Vagina (tissue), 2 donors: Measurements from ENCODE around the gene PCDHB12. TPM values are rescaled to one million over a fixed set of nuclear protein-coding genes. Genes with fewer than 3 reads are reported as not detected.
"Not testable (repeated sequence)": the region's sequence is repeated elsewhere in the genome, so short reads cannot be mapped to it uniquely, and the experiment has no call there.

Experiments
- DNase-seq, 2 donors: peaks; one replicate each; pipeline ENCODE4 v3.0.0-alpha.2; 2017; ENCODE audit errors: extremely low spot score in 2 of 2
- H3K27ac ChIP-seq: fragments of 200-600 bp; sonication (generic); one replicate; pipeline ENCODE4 v1.5.1; 2019
- H3K27me3 ChIP-seq: fragments of 200-600 bp; sonication (generic); one replicate; pipeline ENCODE4 v1.5.1; 2019
- H3K36me3 ChIP-seq, 2 donors: fragments of 200-600 bp; sonication (generic); one replicate each; pipeline ENCODE4 v1.5.1; 2017 to 2019
- H3K4me1 ChIP-seq: fragments of 200-600 bp; sonication (generic); one replicate; pipeline ENCODE4 v1.5.1; 2019
- H3K4me3 ChIP-seq, 2 donors: fragments of 200-600 bp; sonication (generic); 1 replicate in 1 of 2; 2 replicates in 1 of 2; pipeline ENCODE4 v1.5.1; 2016 to 2019
- H3K9me3 ChIP-seq: fragments of 200-600 bp; sonication (generic); one replicate; pipeline ENCODE4 v1.5.1; 2019
- POLR2A ChIP-seq, 2 donors: fragments of 450-650 bp; IDR thresholded peaks; one replicate each; pipeline ENCODE4 v1.6.1; 2017; ENCODE audit warnings: antibody characterized with exemption in 2 of 2, mild to moderate bottlenecking in 2 of 2, moderate library complexity in 2 of 2
- POLR2AphosphoS5 ChIP-seq, 2 donors: sonication (generic); formaldehyde crosslinking; IDR thresholded peaks; one replicate each; pipeline ENCODE4 v1.9.0; 2017; ENCODE audit warnings: antibody characterized with exemption in 2 of 2, mild to moderate bottlenecking in 2 of 2, low read depth in 1 of 2; ENCODE audit not compliant: insufficient read depth in 1 of 2
- intact Hi-C: fragments of 100-400 bp; cut with DNase I; formaldehyde crosslinking; loops from one replicate; pipeline ENCODE4 v1.15.1; 2023
- total RNA-seq: library from RNA; depleted of rRNA; stranded (reverse); fragments of >200 nt; gene quantifications from one replicate; pipeline ENCODE4 v1.2.3, GENCODE V29; 2016
- TF ChIP-seq, protein P1 (sequence below), 3 experiments: fragments of 450-650 bp in 2 of 3; fragments of 200-600 bp in 1 of 3; sonication (generic) in 1 of 3; IDR thresholded peaks; one replicate each; pipeline ENCODE4 v1.5.1; 2017 to 2019; ENCODE audit warnings: antibody characterized with exemption in 3 of 3, mild to moderate bottlenecking in 2 of 3, moderate library complexity in 2 of 3

Gene PCDHB12
- total RNA-seq, 1 donor from 2014 or later = 2.5 TPM

DNA sequence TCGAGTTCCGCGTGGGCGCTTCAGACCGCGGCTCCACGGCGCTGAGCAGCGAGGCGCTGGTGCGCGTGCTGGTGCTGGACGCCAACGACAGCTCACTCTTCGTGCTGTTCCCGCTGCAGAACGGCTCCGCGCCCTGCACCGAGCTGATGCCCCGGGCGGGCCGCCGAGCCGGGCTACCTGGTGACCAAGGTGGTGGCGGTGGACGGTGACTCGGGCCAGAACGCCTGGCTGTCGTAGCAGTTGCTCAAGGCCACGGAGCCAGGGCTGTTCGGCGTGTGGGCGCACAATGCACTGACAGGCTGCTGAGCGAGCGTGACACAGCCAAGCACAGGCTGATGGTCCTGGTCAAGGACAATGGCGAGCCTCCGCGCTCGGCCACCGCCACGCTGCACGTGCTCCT is 33.0 kb downstream of the PCDHB12 start:
- no peaks in the 10 kb centered on the region for H3K27me3 ChIP-seq
- no peak for DNase-seq
- H3K9me3 ChIP-seq = peaks cover 80% of the 10 kb centered on the region
- H3K36me3 ChIP-seq = no peaks in the 10 kb centered on the region
- H3K27ac ChIP-seq = no peak overlapping the region
- TF ChIP-seq POLR2AphosphoS5 (IDR thresholded peaks at IDR 0.05; ENCODE audit: insufficient read depth in 1 of 2, low read depth in 1 of 2) (no peak), POLR2A (IDR thresholded peaks at IDR 0.05) (no peak)
- TF ChIP-seq, protein P1, sequence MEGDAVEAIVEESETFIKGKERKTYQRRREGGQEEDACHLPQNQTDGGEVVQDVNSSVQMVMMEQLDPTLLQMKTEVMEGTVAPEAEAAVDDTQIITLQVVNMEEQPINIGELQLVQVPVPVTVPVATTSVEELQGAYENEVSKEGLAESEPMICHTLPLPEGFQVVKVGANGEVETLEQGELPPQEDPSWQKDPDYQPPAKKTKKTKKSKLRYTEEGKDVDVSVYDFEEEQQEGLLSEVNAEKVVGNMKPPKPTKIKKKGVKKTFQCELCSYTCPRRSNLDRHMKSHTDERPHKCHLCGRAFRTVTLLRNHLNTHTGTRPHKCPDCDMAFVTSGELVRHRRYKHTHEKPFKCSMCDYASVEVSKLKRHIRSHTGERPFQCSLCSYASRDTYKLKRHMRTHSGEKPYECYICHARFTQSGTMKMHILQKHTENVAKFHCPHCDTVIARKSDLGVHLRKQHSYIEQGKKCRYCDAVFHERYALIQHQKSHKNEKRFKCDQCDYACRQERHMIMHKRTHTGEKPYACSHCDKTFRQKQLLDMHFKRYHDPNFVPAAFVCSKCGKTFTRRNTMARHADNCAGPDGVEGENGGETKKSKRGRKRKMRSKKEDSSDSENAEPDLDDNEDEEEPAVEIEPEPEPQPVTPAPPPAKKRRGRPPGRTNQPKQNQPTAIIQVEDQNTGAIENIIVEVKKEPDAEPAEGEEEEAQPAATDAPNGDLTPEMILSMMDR (IDR thresholded peaks at IDR 0.05) = no peak
- no peaks in the 10 kb centered on the region for H3K4me1 ChIP-seq
- no peak overlapping the region for H3K4me3 ChIP-seq
- intact Hi-C loops = no loop called here

DNA sequence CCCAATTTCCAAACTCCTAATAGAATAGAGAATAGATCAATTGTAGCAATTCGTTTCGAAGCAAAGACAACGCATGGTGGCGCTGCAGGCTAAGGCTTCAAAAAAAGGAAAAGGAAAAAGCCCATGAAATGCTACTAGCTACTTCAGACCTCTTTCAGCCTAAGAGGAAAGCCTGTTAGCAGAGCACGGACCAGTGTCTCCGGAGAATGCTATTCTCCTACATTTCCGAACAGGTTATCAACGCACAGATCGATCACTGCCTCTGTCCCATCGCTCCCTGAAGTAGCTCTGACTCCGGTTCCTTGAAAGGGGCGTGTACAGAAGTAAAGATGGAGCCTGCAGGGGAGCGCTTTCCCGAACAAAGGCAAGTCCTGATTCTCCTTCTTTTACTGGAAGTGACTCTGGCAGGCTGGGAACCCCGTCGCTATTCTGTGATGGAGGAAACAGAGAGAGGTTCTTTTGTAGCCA is 36.8 kb downstream of the PCDHB12 start, which contains the start of gene PCDHB15:
Gene PCDHB15 (plus strand): TSS at position 146 of the 468 bp plus-strand sequence. CDS start 184 bp downstream, at position 330.
- peaks cover 81% of the 10 kb centered on the region for H3K9me3 ChIP-seq
- intact Hi-C loops = no loop called here
- H3K4me3 ChIP-seq = peak within 1 kb of the TSS; percentile 24 to 28
- no peaks in the 10 kb centered on the region for H3K27me3 ChIP-seq
- TF ChIP-seq POLR2AphosphoS5 (IDR thresholded peaks at IDR 0.05; ENCODE audit: insufficient read depth in 1 of 2, low read depth in 1 of 2) (no peak), POLR2A (IDR thresholded peaks at IDR 0.05) (no peak)
- TF ChIP-seq, protein P1 (IDR thresholded peaks at IDR 0.05) = no peak
- H3K36me3 ChIP-seq = peaks cover 0 to 4% of the 10 kb centered on the region in 2 donors
- H3K27ac ChIP-seq = no peak within 1 kb of the TSS
- DNase-seq = no peak
- no peaks in the 10 kb centered on the region for H3K4me1 ChIP-seq

DNA sequence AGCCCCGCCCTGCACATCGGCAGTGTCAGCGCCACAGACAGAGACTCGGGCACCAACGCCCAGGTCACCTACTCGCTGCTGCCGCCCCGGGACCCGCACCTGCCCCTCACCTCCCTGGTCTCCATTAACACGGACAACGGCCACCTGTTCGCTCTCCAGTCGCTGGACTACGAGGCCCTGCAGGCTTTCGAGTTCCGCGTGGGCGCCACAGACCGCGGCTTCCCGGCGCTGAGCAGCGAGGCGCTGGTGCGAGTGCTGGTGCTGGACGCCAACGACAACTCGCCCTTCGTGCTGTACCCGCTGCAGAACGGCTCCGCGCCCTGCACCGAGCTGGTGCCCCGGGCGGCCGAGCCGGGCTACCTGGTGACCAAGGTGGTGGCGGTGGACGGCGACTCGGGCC is 38.5 kb downstream of the PCDHB12 start:
- intact Hi-C loops, H3K4me3 ChIP-seq, H3K4me1 ChIP-seq, H3K36me3 ChIP-seq, DNase-seq, H3K27me3 ChIP-seq, H3K27ac ChIP-seq: not testable (repeated sequence)
- H3K9me3 ChIP-seq = peaks cover 70% of the 10 kb centered on the region

DNA sequence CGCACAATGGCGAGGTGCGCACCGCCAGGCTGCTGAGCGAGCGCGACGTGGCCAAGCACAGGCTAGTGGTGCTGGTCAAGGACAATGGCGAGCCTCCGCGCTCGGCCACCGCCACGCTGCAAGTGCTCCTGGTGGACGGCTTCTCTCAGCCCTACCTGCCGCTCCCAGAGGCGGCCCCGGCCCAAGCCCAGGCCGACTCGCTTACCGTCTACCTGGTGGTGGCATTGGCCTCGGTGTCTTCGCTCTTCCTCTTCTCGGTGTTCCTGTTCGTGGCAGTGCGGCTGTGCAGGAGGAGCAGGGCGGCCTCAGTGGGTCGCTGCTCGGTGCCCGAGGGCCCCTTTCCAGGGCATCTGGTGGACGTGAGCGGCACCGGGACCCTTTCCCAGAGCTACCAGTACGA is 38.9 kb downstream of the PCDHB12 start:
- H3K36me3 ChIP-seq, DNase-seq, H3K27me3 ChIP-seq, H3K27ac ChIP-seq, H3K4me3 ChIP-seq, intact Hi-C loops, H3K4me1 ChIP-seq: not testable (repeated sequence)
- H3K9me3 ChIP-seq = peaks cover 68% of the 10 kb centered on the region

DNA sequence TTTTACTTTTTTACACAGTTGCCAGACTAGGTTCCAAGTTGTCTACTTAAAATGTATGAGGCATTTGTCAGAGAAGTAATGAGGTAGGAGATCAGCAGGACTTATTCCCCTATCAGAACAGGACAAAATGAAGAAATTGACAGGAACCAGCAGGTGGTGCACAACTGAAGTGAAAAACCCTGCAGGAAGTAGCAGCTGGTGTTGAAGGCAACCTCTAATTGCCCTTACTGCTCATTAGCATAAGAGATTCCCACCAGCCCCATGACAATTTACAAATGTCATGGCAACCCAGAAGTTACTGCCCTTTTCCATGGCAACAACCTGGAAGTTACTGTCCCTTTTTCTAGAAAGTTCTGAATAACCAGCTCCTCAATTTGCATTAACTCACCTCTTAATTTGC is 42.1 kb downstream of the PCDHB12 start:
- Histone ChIP-seq H3K36me3 (peaks cover 0 to 4% of the 10 kb centered on the region in 2 donors), H3K27me3 (no peaks in the 10 kb centered on the region), H3K9me3 (peaks cover 76% of the 10 kb centered on the region), H3K4me1 (no peaks in the 10 kb centered on the region), H3K27ac (no peak overlapping the region), H3K4me3 (no peak overlapping the region)
- TF ChIP-seq, protein P1 (IDR thresholded peaks at IDR 0.05) = no peak
- TF ChIP-seq POLR2A (IDR thresholded peaks at IDR 0.05) = no peak
- no peak for TF ChIP-seq POLR2AphosphoS5 (IDR thresholded peaks at IDR 0.05; ENCODE audit: insufficient read depth in 1 of 2, low read depth in 1 of 2)
- intact Hi-C loops = no loop called here
- DNase-seq = no peak

DNA sequence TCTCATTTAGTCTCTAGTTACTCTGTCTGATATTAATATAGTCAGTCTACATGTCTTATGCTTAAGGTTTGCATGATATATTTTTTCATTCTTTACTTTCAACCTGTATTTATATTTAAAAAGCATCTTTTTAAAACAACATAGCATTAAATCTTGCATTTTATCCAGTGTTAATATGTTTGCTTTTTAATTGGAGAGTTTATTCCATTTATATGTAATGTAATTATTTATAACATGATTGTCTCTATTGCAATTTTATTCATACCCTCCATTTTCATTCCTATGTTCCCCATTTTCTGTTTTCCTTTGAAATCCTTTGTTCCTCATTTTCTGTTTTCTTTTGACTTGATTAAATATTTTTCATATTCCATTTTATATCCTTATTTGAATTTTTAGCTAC is 49.9 kb downstream of the PCDHB12 start:
- Histone ChIP-seq H3K4me3 (no peak overlapping the region), H3K9me3 (peaks cover 94% of the 10 kb centered on the region), H3K4me1 (no peaks in the 10 kb centered on the region), H3K27me3 (no peaks in the 10 kb centered on the region), H3K36me3 (peaks cover 0 to 21% of the 10 kb centered on the region in 2 donors), H3K27ac (no peak overlapping the region)
- no peak for DNase-seq
- TF ChIP-seq POLR2A (IDR thresholded peaks at IDR 0.05) = no peak
- TF ChIP-seq POLR2AphosphoS5 (IDR thresholded peaks at IDR 0.05; ENCODE audit: insufficient read depth in 1 of 2, low read depth in 1 of 2) = no peak
- TF ChIP-seq, protein P1 (IDR thresholded peaks at IDR 0.05) = no peak
- intact Hi-C loops = no loop called here
